ENCODE results near the gene TEX53.

The TEX53 gene

DNA sequence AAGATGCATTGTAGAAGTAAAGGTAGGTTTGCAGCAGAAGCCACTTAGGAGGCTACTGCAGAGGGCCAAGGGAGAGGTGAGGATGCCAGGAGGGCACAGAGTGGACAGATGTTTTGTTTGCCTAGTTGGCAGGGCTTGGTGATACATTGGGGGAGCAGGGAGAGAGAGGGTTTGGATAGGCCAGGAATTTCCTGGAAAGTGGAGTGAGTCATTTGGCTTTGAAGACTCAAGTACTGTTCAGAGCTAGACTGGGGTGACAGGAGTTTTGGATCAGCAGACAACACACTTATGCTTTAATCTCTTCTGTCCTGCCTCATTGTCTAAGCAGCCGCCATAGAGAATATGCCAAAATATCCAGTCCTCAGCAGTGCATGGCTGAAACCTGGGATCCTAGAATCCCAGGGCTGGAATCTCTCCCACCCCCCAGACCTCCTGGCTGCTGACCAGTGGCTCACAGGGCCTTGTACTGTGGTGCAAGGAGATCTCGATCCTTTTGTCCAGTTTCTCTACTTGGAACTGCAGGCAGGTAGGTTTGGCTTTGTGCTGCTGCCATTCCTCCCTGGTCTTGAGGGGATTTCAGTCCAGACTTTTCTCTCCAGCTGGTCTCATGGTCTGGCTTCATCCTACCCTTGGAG is 35.5 kb downstream of the TEX53 start:
- Histone ChIP-seq H3K27ac (ENCODE audit: low read length) (no peak overlapping the region), H3K9ac (ENCODE audit: low read length) (no peak overlapping the region), H3K36me3 (replicated peaks; ENCODE audit: insufficient read depth, low read length) (peaks cover 19% of the 10 kb centered on the region), H3K79me2 (ENCODE audit: low read length) (peaks cover 89% of the 10 kb centered on the region), H3F3A (ENCODE audit: insufficient read depth, low read length) (peaks cover 14% of the 10 kb centered on the region), H2AFZ (ENCODE audit: low read length) (no peak overlapping the region), H3K4me1 (ENCODE audit: low read length) (peaks cover 24% of the 10 kb centered on the region), H3K27me3 (replicated peaks; ENCODE audit: insufficient read depth, low read length) (no peaks in the 10 kb centered on the region), H3K9me2 (replicated peaks; ENCODE audit: insufficient read depth, low read length) (no peaks in the 10 kb centered on the region), H3K4me3 (ENCODE audit: low read length) (no peak overlapping the region), H3K4me2 (ENCODE audit: low read depth, low read length) (no peak overlapping the region), H3K9me3 (replicated peaks; ENCODE audit: insufficient read depth, low read length) (no peaks in the 10 kb centered on the region), H4K20me1 (ENCODE audit: insufficient read depth, low read length) (no peaks in the 10 kb centered on the region)
- no peak for TF ChIP-seq EZH2 (optimal IDR thresholded peaks at IDR 0.05; ENCODE audit: low read depth, low read length)
- TF ChIP-seq, protein P1, sequence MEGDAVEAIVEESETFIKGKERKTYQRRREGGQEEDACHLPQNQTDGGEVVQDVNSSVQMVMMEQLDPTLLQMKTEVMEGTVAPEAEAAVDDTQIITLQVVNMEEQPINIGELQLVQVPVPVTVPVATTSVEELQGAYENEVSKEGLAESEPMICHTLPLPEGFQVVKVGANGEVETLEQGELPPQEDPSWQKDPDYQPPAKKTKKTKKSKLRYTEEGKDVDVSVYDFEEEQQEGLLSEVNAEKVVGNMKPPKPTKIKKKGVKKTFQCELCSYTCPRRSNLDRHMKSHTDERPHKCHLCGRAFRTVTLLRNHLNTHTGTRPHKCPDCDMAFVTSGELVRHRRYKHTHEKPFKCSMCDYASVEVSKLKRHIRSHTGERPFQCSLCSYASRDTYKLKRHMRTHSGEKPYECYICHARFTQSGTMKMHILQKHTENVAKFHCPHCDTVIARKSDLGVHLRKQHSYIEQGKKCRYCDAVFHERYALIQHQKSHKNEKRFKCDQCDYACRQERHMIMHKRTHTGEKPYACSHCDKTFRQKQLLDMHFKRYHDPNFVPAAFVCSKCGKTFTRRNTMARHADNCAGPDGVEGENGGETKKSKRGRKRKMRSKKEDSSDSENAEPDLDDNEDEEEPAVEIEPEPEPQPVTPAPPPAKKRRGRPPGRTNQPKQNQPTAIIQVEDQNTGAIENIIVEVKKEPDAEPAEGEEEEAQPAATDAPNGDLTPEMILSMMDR (IDR thresholded peaks at IDR 0.05; ENCODE audit: low read length), result no peak
- no peak for TF ChIP-seq EZH2phosphoT487 (IDR thresholded peaks at IDR 0.05; ENCODE audit: low read length)
- no peak for DNase-seq

DNA sequence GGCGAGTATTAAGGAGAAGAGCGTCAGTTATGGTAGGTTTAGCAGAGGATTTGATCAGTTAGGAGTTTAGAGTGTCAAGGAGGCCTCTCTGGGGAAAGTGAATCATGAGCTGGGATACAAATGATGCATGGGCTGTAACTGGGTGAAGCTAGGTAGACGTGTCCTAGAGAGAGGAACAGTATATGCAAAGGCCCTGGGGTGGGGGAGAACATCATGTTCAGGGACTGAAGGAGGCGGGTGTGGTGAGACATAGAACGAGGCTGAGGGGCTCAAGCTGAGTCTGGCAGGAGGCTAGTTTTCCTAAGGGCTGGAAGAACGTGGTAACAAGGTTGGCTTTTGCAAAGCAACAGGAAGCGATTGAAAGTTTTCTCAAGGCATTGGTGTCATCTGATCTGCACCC is 36.0 kb downstream of the TEX53 start:
- peaks cover 29% of the 10 kb centered on the region for H3K4me1 ChIP-seq (ENCODE audit: low read length)
- TF ChIP-seq EZH2 (optimal IDR thresholded peaks at IDR 0.05; ENCODE audit: low read depth, low read length), result no peak
- no peaks in the 10 kb centered on the region for H3K9me3 ChIP-seq (replicated peaks; ENCODE audit: insufficient read depth, low read length)
- H3K27ac ChIP-seq (ENCODE audit: low read length), result no peak overlapping the region
- no peaks in the 10 kb centered on the region for H4K20me1 ChIP-seq (ENCODE audit: insufficient read depth, low read length)
- no peak for DNase-seq
- H3K79me2 ChIP-seq (ENCODE audit: low read length), result peaks cover 86% of the 10 kb centered on the region
- no peak overlapping the region for H3K4me3 ChIP-seq (ENCODE audit: low read length)
- peaks cover 19% of the 10 kb centered on the region for H3K36me3 ChIP-seq (replicated peaks; ENCODE audit: insufficient read depth, low read length)
- H3K27me3 ChIP-seq (replicated peaks; ENCODE audit: insufficient read depth, low read length), result no peaks in the 10 kb centered on the region
- no peak overlapping the region for H3K4me2 ChIP-seq (ENCODE audit: low read depth, low read length)
- no peaks in the 10 kb centered on the region for H3K9me2 ChIP-seq (replicated peaks; ENCODE audit: insufficient read depth, low read length)
- no peak overlapping the region for H3K9ac ChIP-seq (ENCODE audit: low read length)
- H2AFZ ChIP-seq (ENCODE audit: low read length), result no peak overlapping the region
- H3F3A ChIP-seq (ENCODE audit: insufficient read depth, low read length), result peaks cover 19% of the 10 kb centered on the region

DNA sequence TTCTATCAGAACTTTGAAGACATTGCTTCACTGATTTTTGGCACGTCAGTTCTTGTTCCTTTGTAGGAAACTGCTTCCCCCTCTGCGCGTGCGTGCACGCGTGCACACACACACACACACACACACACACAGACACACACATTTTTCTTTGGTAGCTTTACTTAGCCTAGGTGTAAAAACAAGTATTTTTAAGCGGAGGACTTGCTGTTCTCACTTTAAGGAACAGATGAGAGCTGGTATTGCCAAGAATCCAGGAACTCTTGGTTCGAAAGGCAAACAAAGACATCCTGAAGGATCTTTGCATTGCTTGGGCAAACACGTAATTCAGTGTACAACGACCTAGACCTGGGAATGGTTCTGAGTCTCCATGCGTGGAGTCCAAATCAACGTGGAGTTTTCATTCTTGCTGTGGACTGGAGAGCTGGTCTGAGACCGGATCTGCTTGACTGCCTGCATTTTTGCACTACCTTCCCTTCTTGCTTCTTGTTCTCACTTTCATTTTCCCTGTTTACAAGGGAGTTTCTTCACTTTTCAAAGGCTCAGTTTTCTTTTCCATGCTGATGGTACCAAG is 38.3 kb downstream of the TEX53 start:
- peaks cover 92% of the 10 kb centered on the region for H3K79me2 ChIP-seq (ENCODE audit: low read length)
- no peaks in the 10 kb centered on the region for H3K27me3 ChIP-seq (replicated peaks; ENCODE audit: insufficient read depth, low read length)
- peak; percentile 7 for DNase-seq
- no peak overlapping the region for H2AFZ ChIP-seq (ENCODE audit: low read length)
- peak overlapping the region; percentile 40 for H3K4me2 ChIP-seq (ENCODE audit: low read depth, low read length)
- H3K4me3 ChIP-seq (ENCODE audit: low read length), result peak overlapping the region; percentile 3; the same call in 1 of the 2 replicates
- H3K9me2 ChIP-seq (replicated peaks; ENCODE audit: insufficient read depth, low read length), result no peaks in the 10 kb centered on the region
- H3K27ac ChIP-seq (ENCODE audit: low read length), result peak overlapping the region; percentile 14; the same call in 1 of the 2 replicates
- H3K9me3 ChIP-seq (replicated peaks; ENCODE audit: insufficient read depth, low read length), result no peaks in the 10 kb centered on the region
- H3K4me1 ChIP-seq (ENCODE audit: low read length), result peaks cover 45% of the 10 kb centered on the region
- H4K20me1 ChIP-seq (ENCODE audit: insufficient read depth, low read length), result no peaks in the 10 kb centered on the region
- peaks cover 19% of the 10 kb centered on the region for H3K36me3 ChIP-seq (replicated peaks; ENCODE audit: insufficient read depth, low read length)
- peaks cover 24% of the 10 kb centered on the region for H3F3A ChIP-seq (ENCODE audit: insufficient read depth, low read length)
- TF ChIP-seq, protein P1 (IDR thresholded peaks at IDR 0.05; ENCODE audit: low read length), result no peak
- TF ChIP-seq EZH2phosphoT487 (IDR thresholded peaks at IDR 0.05; ENCODE audit: low read length), result no peak
- TF ChIP-seq EZH2 (optimal IDR thresholded peaks at IDR 0.05; ENCODE audit: low read depth, low read length), result no peak
- peak overlapping the region; percentile 1; the same call in 1 of the 2 replicates for H3K9ac ChIP-seq (ENCODE audit: low read length)
